ENCODE data around the gene ZNFX1. TPM values are rescaled to one million over a fixed set of nuclear protein-coding genes. Genes with fewer than 3 reads are reported as not detected.
"Not testable (repeated sequence)": the region's sequence is repeated elsewhere in the genome, so short reads cannot be mapped to it uniquely, and the experiment has no call there.

The ZNFX1 gene
- total and polyA plus RNA-seq, 2 donors, result 17.2 to 22.2 TPM

DNA sequence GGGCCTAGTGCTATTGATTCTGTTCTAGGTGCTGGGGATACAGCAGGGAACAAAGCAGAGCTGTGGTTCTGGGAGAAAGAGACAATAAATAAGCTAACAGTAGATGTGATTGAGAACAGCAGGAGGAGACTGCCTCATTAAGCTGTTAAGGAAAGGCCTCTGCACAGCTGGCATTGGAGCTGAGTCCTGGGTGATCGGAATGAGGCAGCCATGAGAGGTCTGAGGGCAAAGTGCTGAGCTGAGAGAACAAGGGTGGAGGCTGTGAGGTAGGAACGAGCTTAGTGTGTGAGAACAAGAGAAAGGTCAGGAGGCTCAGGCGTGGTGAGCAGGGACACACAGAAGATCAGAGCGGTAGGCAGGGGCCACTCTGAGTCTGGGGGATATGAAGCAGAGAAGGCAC lies 40.3 kb downstream of the ZNFX1 start:
- H3K27ac ChIP-seq (ENCODE audit: low read depth), result no peak overlapping the region
- no peaks in the 10 kb centered on the region for H3K4me1 ChIP-seq (ENCODE audit: insufficient read depth)
- H3K4me3 ChIP-seq (ENCODE audit: low read depth, low read length), result no peak overlapping the region
- 93% methylated on average over 4 of the region's 4 CpGs for WGBS
- H3K36me3 ChIP-seq (ENCODE audit: insufficient read depth), result peaks cover 18% of the 10 kb centered on the region
- no peak for DNase-seq (ENCODE audit: extremely low spot score)

DNA sequence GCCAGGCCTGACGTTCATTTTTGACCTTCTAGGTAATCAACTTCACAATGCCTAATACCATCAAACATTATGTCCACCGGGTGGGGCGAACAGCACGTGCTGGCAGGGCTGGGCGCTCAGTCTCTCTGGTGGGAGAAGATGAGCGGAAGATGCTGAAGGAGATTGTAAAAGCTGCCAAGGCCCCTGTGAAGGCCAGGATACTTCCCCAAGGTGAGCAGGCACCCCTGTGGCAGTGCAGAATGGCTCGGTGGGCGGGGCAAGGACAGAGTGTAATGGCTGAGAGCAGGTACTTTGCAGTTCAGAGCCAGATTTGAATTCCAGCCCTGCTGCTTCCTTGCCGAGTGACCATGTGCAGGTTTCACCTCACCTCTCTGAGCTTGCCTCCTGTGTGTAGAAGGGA lies 41.6 kb downstream of the ZNFX1 start:
- H3K36me3 ChIP-seq (ENCODE audit: insufficient read depth), result peaks cover 18% of the 10 kb centered on the region
- 91% methylated on average over 9 of the region's 9 CpGs for WGBS

DNA sequence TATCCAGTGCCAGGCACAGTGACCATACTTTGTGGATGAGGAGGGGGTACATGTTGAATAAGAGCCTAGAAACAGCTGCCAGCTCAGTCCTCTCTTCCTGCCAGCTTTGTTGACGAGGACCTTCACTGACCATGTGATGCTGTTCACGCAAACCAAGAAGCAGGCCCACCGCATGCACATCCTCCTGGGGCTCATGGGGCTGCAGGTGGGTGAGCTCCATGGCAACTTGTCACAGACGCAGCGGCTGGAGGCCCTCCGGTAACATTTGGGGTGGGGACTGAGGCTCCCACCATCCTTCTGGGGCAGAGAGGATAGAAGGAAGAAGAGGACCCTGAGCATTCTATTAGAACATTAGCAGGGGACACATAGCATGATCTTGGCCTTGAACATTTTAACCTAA lies 43.0 kb downstream of the ZNFX1 start:
- 93% methylated on average over 6 of the region's 6 CpGs for WGBS
- Histone ChIP-seq H3K27ac (ENCODE audit: low read depth) (no peak overlapping the region), H3K4me3 (ENCODE audit: low read depth, low read length) (no peak overlapping the region), H3K36me3 (ENCODE audit: insufficient read depth) (peaks cover 18% of the 10 kb centered on the region), H3K4me1 (ENCODE audit: insufficient read depth) (no peaks in the 10 kb centered on the region)
- DNase-seq (ENCODE audit: extremely low spot score), result no peak

More for the DNA sequence above, 41.6 kb downstream of the ZNFX1 start:
- no peak for DNase-seq (ENCODE audit: extremely low spot score)
- Histone ChIP-seq H3K4me1 (ENCODE audit: insufficient read depth) (no peaks in the 10 kb centered on the region), H3K27ac (ENCODE audit: low read depth) (no peak overlapping the region), H3K4me3 (ENCODE audit: low read depth, low read length) (no peak overlapping the region)

DNA sequence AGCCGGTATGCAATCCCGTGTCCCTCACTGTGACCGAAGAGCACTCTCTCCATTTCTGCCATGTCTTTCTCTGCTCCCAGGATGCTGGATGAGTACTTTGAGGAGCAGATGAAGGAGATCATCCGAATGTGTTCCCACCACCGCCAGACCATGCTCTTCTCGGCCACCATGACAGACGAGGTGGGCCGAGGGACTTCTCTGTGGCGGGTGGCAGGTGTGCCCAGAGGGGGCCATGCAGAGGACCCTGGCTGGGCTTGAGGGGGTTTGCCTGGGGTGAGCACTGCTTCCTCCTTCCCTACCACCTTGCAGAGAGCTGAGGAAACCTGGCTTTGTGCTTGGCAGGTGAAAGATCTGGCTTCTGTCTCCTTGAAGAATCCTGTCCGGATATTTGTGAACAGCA lies 44.6 kb downstream of the ZNFX1 start:
- no peaks in the 10 kb centered on the region for H3K4me1 ChIP-seq (ENCODE audit: insufficient read depth)
- no peak overlapping the region for H3K4me3 ChIP-seq (ENCODE audit: low read depth, low read length)
- H3K36me3 ChIP-seq (ENCODE audit: insufficient read depth), result peaks cover 11% of the 10 kb centered on the region
- 93% methylated on average over 10 of the region's 10 CpGs for WGBS
- H3K27ac ChIP-seq (ENCODE audit: low read depth), result no peak overlapping the region
- DNase-seq (ENCODE audit: extremely low spot score), result no peak

DNA sequence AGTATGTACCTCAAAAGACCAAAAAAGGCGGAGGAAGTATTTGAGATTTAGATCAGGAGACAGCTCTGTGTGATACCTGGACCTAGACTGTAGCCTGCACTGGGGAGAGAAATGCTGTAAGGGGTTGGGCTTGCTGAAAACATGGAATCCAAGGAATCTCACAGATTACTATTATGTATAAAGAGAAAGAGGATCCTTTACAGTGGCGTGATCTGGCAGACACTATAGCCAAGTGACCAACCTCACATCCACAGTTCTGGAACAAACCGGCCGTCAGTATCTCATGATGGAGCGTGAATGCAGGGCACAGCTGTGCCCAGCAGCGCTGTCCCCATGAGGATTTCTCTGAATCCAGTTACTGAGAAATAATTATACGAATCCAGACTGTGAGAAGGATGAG lies 46.4 kb downstream of the ZNFX1 start:
- DNase-seq (ENCODE audit: extremely low spot score), result no peak
- Histone ChIP-seq H3K36me3 (ENCODE audit: insufficient read depth) (peaks cover 9% of the 10 kb centered on the region), H3K4me1 (ENCODE audit: insufficient read depth) (no peaks in the 10 kb centered on the region), H3K27ac (ENCODE audit: low read depth) (no peak overlapping the region), H3K4me3 (ENCODE audit: low read depth, low read length) (no peak overlapping the region)
- 69% methylated on average over 7 of the region's 7 CpGs for WGBS

DNA sequence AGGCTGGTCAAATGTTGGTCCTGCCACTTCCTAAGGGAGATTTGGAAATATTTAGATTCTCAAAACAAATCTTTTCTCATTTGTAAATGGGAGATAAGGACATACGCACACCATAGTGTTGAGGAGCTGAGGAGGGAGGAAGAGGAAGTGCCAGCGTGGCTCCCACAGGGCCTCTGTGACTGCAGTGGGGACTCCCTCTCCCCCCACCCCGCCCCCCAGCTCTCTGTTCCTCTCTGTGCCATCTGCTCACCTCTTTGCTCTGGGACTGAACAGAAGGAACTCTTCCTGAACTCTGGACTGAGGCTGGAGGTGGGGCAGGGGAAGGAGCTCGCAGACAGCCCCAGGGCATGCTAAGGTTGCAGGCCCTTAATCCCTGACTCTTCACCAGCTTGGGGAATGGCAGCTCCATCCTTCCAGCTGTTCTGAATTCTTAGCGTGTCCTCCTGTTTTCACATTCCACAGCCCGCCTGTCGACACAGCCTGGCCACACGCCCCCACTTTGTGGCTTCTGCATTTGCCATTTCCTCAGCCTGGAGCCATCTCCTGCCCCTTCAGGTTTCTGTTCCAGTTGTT lies 47.2 kb downstream of the ZNFX1 start:
- Histone ChIP-seq H3K4me1 (ENCODE audit: insufficient read depth) (no peaks in the 10 kb centered on the region), H3K4me3 (ENCODE audit: low read depth, low read length) (no peak overlapping the region), H3K27ac (ENCODE audit: low read depth) (no peak overlapping the region), H3K36me3 (ENCODE audit: insufficient read depth) (peaks cover 5% of the 10 kb centered on the region)
- no peak for DNase-seq (ENCODE audit: extremely low spot score)
- whole genome bisulfite sequencing, result 77% methylated on average over 8 of the region's 8 CpGs

DNA sequence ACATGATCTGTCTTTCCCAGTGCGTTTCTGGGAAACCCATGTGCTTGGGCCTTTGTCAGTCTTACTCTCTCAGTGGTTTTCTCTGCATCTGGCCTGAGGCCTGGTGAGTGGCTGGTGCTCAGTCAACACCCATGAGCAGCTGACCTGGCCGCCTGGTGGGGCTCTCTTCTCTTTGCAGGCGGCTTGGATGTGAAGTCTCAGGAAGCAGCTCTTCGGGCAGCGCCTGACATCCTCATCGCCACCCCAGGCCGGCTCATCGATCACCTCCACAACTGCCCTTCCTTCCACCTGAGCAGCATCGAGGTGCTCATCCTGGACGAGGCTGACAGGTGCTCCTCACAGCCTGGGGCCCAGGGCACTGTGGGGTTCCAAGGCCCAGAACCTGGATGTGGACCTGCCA lies 47.8 kb downstream of the ZNFX1 start:
- 96% methylated on average over 10 of the region's 10 CpGs for WGBS
- Histone ChIP-seq H3K4me3 (ENCODE audit: low read depth, low read length) (no peak overlapping the region), H3K36me3 (ENCODE audit: insufficient read depth) (peaks cover 5% of the 10 kb centered on the region), H3K4me1 (ENCODE audit: insufficient read depth) (no peaks in the 10 kb centered on the region), H3K27ac (ENCODE audit: low read depth) (no peak overlapping the region)
- no peak for DNase-seq (ENCODE audit: extremely low spot score)

DNA sequence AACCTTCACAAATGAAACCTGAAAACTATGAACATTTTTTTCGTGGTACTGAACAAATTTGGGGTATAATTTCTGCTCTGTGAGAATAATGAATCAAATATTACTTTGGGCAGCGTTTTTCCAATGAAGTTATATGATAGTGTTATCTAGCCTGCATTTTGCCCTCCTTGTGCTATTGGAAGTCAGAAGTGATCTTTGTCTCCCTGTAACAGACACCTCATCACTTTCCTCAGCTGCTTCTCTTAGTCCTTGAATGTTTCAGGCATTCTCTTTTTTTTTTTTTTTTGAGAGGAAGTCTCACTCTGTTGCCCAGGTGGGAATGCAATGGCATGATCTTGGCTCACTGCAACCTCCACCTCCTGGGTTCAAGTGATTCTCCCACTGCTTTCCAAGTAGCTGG lies 48.5 kb downstream of the ZNFX1 start:
- no peak for DNase-seq (ENCODE audit: extremely low spot score)
- H3K27ac ChIP-seq (ENCODE audit: low read depth), result no peak overlapping the region
- 96% methylated on average over 2 of the region's 2 CpGs for WGBS
- peaks cover under 1% of the 10 kb centered on the region for H3K36me3 ChIP-seq (ENCODE audit: insufficient read depth)
- H3K4me1 ChIP-seq (ENCODE audit: insufficient read depth), result no peaks in the 10 kb centered on the region
- no peak overlapping the region for H3K4me3 ChIP-seq (ENCODE audit: low read depth, low read length)

DNA sequence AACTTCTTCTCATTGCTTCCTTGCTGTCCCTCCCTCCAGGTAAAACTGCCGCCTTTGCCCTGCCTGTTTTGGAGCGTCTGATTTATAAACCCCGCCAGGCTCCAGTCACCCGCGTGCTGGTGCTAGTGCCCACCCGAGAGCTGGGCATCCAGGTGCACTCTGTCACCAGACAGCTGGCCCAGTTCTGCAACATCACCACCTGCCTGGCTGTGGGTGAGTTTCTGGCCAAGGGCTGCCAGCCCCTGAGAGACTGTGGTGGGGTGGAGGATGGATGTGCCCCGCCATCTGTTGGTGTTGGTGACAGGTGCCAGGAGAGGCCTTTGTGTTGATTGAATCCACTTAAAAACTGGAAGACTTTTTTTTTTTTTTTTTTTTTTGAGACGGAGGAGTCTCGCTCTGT lies 49.2 kb downstream of the ZNFX1 start:
- no peak for DNase-seq (ENCODE audit: extremely low spot score)
- Histone ChIP-seq H3K4me3 (ENCODE audit: low read depth, low read length) (no peak overlapping the region), H3K4me1 (ENCODE audit: insufficient read depth) (no peaks in the 10 kb centered on the region), H3K36me3 (ENCODE audit: insufficient read depth) (no peaks in the 10 kb centered on the region), H3K27ac (ENCODE audit: low read depth) (no peak overlapping the region)
- 96% methylated on average over 9 of the region's 9 CpGs for WGBS

DNA sequence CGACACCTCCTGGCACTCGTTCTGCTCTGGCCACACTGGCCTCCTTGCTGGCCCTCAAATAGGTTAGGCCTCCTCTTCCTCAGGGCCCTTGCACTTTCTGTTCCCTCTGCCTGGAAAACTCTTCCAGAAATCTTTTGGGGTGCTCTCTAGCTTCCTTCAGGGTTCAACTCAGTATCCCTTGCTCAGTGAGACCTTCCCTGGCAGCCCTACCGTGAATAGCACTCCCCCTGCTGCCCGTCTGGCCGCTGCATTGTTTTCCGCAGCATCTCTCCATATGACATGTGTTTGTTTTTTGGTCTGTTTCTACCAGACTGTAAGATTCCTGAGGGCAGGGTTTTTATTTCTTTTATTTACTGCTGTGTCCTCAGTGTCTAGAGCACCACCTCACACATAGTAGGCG lies 52.0 kb downstream of the ZNFX1 start:
- Histone ChIP-seq H3K4me1 (ENCODE audit: insufficient read depth) (no peaks in the 10 kb centered on the region), H3K36me3 (ENCODE audit: insufficient read depth) (no peaks in the 10 kb centered on the region), H3K27ac (ENCODE audit: low read depth) (no peak overlapping the region), H3K4me3 (ENCODE audit: low read depth, low read length) (no peak overlapping the region)
- DNase-seq (ENCODE audit: extremely low spot score), result no peak
- WGBS, result 91% methylated on average over 7 of the region's 7 CpGs

DNA sequence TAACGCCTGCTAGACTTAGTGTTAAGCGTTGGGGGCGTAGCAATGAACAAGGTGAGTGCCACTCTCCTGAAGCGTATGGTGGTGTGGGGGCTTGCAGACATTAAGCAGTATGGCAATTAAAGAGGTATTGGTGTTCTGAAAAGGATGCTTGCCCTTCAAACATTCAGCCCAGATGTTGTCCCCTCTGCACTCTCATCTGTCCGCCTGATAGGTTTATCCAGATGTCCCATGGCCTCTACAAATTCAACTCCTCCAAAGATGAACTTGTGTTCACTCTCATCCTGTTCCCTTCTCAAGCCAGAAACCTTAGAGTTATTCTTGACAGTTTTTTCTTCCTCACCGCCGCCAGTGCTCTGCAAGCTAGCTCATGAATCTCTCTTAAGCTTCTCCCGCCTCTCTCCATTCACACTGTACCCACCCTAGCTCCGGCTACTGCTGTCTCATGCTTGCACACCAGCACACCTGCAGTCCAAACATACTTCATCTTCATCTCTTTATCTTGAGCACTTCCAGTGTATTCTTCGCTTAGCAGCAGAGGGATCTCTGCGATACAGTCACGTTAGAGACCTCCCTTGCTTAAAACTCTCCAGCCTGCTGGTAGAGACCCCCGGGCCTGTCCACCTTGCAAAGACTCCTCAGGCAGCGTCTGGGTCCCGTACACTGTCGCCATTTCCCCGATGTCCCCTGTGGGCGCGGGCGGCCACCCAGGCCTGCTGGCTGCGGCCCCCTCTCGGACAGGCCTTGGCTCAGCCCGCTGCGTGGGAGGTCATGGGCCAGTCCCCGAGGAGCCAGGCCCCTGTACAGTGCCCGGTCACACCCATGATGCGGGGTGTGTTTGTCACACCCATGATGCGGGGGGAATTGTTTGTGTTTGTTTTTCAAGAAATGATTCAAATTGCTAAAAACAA lies 57.7 kb downstream of the ZNFX1 start:
- no peaks in the 10 kb centered on the region for H3K4me1 ChIP-seq (ENCODE audit: insufficient read depth)
- DNase-seq (ENCODE audit: extremely low spot score), result no peak
- H3K4me3 ChIP-seq (ENCODE audit: low read depth, low read length), result peak overlapping the region; percentile 61
- no peak overlapping the region for H3K27ac ChIP-seq (ENCODE audit: low read depth)
- H3K36me3 ChIP-seq (ENCODE audit: insufficient read depth), result no peaks in the 10 kb centered on the region
- 71% methylated on average over 28 of the region's 28 CpGs for WGBS

DNA sequence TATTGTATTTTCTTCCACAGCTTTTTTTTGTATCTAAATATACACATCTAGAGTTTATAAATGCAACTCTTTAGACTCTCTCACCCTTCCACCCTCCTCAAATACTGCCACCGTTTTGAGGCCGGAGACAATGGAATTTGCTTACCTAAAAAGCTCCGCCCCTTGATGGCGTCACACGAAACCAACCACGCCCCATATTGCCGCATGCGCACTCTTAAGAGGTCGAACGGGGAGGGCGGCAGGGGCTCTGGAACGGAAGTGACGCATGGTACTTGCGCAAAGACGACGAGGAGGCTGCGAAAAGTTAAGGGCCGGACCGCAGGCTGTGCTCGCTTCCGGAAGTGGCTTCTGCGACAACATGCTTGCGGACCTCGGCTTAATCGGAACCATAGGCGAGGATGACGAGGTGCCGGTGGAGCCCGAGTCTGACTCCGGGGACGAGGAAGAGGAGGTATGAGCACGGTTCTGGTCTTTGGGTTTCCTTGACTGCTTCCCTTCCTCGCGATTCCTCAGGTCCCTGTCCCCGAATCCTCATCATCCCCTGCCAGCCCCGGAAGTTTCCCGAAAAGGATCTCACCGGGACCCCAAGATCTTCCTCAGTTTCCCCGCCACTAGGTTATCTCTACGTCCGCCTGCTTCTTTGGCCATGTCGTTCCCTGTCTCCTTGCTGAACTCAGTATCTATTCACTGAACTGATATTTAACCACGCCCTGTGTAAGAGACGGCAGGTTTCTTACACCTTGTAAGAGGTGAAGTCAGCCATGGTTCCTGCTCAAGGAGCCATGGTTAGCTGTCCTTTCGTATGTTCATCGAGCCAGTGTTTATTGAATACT lies 58.5 kb downstream of the ZNFX1 start, which contains the start of gene DDX27:
DDX27 (plus strand) TSS at position 326 of the 833 bp plus-strand sequence; CDS start at position 359, 33 bp downstream.
- Histone ChIP-seq H3K27ac (ENCODE audit: low read depth) (peak within 1 kb of the TSS; percentile 69), H3K36me3 (ENCODE audit: insufficient read depth) (no peaks in the 10 kb centered on the region), H3K4me1 (ENCODE audit: insufficient read depth) (no peaks in the 10 kb centered on the region), H3K4me3 (ENCODE audit: low read depth, low read length) (peak within 1 kb of the TSS; percentile 61)
- peak; percentile 99 for DNase-seq (ENCODE audit: extremely low spot score)
- WGBS, result under 1% methylated on average over 46 of the region's 46 CpGs

DNA sequence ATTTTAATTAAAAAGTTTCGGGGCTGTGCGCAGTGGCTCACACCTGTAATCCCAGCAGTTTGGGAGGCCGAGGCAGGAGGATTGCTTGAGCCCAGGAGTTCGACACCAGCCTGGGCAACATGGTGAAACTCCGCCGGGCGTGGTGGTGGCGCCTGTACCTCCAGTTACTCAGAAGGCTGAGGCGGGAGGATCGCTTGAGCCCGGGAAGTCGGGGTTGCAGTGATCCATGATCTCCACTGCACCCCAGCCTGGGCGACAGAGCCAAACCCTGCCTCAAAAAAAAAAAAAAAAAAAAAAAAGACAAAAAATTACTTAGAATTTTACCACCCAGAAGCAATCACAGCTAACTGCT lies 59.1 kb downstream of the ZNFX1 start:
- not testable (repeated sequence) for DNase-seq (ENCODE audit: extremely low spot score); H3K27ac ChIP-seq (ENCODE audit: low read depth); H3K4me1 ChIP-seq (ENCODE audit: insufficient read depth); H3K4me3 ChIP-seq (ENCODE audit: low read depth, low read length); H3K36me3 ChIP-seq (ENCODE audit: insufficient read depth)
- WGBS, result 60% methylated on average over 13 of the region's 13 CpGs

All from urinary bladder (tissue), 4 donors.